ENCODE measurements around the gene NHSL2.
"Not testable (repeated sequence)": the region's sequence is repeated elsewhere in the genome, so short reads cannot be mapped to it uniquely, and the experiment has no call there.

- TF ChIP-seq, protein P1, sequence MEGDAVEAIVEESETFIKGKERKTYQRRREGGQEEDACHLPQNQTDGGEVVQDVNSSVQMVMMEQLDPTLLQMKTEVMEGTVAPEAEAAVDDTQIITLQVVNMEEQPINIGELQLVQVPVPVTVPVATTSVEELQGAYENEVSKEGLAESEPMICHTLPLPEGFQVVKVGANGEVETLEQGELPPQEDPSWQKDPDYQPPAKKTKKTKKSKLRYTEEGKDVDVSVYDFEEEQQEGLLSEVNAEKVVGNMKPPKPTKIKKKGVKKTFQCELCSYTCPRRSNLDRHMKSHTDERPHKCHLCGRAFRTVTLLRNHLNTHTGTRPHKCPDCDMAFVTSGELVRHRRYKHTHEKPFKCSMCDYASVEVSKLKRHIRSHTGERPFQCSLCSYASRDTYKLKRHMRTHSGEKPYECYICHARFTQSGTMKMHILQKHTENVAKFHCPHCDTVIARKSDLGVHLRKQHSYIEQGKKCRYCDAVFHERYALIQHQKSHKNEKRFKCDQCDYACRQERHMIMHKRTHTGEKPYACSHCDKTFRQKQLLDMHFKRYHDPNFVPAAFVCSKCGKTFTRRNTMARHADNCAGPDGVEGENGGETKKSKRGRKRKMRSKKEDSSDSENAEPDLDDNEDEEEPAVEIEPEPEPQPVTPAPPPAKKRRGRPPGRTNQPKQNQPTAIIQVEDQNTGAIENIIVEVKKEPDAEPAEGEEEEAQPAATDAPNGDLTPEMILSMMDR (conservative IDR thresholded peaks at IDR 0.05; ENCODE audit: low read depth, low read length): not testable (repeated sequence)
- not testable (repeated sequence) for TF ChIP-seq EZH2phosphoT487 (IDR thresholded peaks at IDR 0.05; ENCODE audit: borderline replicate concordance, low read length)
These were observed 53.5 kb downstream of the NHSL2 start for GRCh38 chrX:71964184-71964583.
